HS-27A (cell line): Measurements from ENCODE around the gene SHC4.
"Not testable (repeated sequence)": the region's sequence is repeated elsewhere in the genome, so short reads cannot be mapped to it uniquely, and the experiment has no call there.

Experiments
- DNase-seq: peaks from one replicate; pipeline ENCODE4 v3.0.0-alpha.2; 2012; ENCODE audit warnings: low read depth, missing footprints

Gene SHC4

GRCh38 chr15:48796521-48796920, 167.2 kb downstream of the SHC4 start:
- no peak for DNase-seq

- no peak for DNase-seq
These were observed 167.8 kb downstream of the SHC4 start for GRCh38 chr15:48795901-48796300.

- DNase-seq, result no peak
These were observed 169.0 kb downstream of the SHC4 start for GRCh38 chr15:48794697-48795134.

GRCh38 chr15:48792408-48792807, 171.3 kb downstream of the SHC4 start:
- DNase-seq, result no peak

- DNase-seq, result not testable (repeated sequence)
These were observed 173.1 kb downstream of the SHC4 start for GRCh38 chr15:48790466-48791115.

GRCh38 chr15:48785712-48786111, 178.0 kb downstream of the SHC4 start:
- no peak for DNase-seq

GRCh38 chr15:48785195-48785594, 178.5 kb downstream of the SHC4 start:
- DNase-seq, result no peak

GRCh38 chr15:48784756-48785155, 179.0 kb downstream of the SHC4 start:
- no peak for DNase-seq

- DNase-seq, result no peak
These were observed 180.8 kb downstream of the SHC4 start for GRCh38 chr15:48782911-48783310.

- DNase-seq, result no peak
These were observed 182.1 kb downstream of the SHC4 start for GRCh38 chr15:48781481-48782081.

GRCh38 chr15:48781017-48781416, 182.7 kb downstream of the SHC4 start:
- DNase-seq, result no peak

- DNase-seq, result no peak
These were observed 185.4 kb downstream of the SHC4 start for GRCh38 chr15:48778331-48778730.

- DNase-seq, result no peak
These were observed 185.9 kb downstream of the SHC4 start for GRCh38 chr15:48777645-48778330.

- no peak for DNase-seq
These were observed 188.2 kb downstream of the SHC4 start for GRCh38 chr15:48775546-48775945.

GRCh38 chr15:48774484-48774883, 189.2 kb downstream of the SHC4 start:
- no peak for DNase-seq
